GM18502 (cell line): ENCODE results near the gene TSNAX.

Source experiments
- ATAC-seq: cut with Tn5 transposase; IDR thresholded peaks from one replicate; pipeline ENCODE4 v1.9.1; 2021; ENCODE audit warnings: mild to moderate bottlenecking; ENCODE audit not compliant: unreplicated experiment, poor library complexity

The TSNAX gene

DNA sequence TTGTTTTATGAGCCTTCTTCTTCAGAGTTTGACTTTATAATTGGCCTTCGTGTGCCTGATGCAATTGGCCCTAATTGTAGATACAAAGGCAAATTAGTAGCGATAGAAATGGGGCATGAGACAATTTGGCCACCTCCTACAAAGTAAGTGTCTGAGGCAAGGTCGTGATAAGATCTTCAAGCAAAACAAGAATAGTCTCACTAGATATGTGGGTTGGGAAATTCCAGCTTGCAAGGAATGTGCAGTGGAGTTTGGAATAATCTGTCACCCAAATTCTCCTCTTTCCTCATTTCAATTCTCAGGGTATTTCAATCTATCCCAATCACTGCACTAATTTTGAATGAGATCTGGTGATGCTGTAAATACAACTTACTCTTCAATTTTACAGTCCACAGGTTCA, 11.4 kb upstream of the TSNAX start:
- no peak for ATAC-seq

DNA sequence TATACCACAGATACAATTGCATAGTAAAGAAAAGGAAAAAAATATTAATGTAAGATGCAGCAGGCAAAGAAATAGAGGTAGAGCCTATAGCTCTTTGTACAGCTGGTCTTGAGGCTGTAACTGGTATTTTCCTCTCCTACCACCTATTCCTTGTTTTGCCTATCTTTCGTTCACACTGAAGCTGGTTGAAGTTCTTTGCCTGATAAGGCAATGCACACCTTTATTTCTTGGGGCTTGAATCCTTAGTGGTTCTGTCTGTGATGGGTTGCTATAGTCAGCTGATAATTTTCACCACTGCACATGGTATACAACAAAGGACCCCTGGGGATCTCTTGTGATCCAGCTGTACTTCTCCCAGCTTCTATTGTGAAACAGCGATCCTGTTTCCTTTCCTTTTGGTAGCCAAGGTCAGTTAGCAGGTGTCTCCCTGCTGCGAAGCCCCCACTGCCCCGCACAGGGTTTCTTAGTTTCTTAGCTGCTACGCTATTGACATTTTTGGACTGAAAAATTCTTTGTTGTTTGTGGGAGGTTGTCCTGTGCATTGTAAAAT, 9.9 kb upstream of the TSNAX start:
- ATAC-seq: no peak

DNA sequence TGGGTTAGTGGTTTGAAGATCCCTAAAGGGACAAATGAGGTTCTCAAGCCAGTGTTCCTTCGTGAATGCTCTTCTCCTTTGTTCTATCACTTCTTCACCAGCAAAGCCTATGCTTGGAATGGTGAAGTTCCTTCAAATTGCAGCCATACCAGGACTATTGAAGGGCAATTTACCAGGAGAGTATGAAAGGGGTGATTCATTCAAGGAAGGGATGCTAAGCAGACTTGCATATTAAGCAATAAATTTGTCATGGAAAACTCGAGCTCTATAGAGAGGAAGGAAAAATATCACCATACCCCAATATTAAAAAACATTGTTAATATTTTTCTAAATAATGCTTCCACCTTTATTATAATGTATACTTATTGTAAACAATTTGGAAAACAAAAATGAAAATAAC, 9.3 kb upstream of the TSNAX start:
- no peak for ATAC-seq

DNA sequence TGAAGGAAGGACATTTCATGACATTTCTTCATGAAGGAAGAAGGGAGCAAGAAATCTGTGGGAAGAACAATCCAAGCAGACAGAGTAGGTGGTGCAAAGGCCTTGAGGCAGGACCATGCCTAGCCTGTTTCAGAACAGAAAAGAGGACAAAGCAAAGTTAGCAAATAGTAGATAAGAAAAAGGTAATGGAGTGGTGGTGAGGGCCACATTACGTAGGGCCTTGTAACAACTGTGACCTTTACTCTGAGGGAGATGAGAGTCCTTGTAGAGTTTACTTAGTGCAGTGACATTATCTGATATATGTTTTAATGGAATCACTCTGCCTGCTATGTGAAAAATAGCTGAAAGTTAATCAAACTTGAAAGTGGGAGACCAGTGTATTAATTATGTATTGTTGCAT, 6.4 kb upstream of the TSNAX start:
- no peak for ATAC-seq

DNA sequence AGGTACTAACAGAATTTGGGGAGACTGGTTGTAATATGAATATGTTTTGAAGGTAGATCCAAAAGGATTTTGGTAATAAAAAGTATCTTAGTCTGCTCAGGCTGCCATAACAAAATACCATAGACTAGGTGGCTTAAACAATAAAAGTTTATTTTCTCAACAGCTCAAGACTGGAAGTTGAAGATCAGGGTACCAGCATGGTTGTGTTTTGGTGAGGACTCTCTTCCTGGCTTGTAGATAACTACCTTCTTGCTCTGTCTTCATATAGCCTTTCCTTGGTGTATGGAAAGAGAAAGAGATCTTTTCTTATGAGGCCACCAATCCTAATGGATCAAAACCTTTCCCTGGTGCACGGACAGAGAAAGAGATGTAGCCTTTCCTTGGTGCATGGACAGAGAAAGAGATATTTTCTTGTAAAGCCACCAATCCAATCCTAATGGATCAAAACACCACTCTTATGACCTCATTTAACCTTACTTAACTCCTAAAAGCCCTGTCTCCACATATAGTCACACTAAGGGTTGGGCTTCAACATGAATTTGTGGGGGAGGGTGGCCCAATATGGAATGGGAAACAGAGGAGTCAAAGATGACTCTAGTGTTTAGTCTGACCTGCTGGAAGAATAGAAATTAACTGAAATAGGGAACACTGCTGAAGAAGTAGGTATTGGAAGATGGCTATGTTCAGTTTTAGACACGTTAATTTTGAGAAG, 5.4 kb upstream of the TSNAX start:
- no peak for ATAC-seq

DNA sequence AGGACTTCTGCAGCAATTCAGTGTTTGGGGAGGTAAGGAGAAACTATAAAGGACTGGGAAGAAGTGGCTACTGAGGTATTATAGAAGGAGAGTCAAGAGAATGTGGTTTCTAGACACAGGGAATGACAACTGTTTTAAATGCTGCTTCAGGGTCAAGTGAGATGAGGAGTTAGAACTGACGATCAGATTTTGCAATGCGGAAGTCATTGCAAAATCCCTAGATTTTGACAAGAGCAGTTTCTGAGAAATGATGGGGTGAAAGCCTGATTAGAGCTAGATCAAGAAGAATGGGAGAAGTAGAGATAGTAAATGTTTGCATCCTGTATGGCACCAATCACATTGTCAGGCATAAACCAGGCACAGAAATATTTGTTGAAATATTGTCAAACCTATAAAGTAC, 4.7 kb upstream of the TSNAX start:
- no peak for ATAC-seq

DNA sequence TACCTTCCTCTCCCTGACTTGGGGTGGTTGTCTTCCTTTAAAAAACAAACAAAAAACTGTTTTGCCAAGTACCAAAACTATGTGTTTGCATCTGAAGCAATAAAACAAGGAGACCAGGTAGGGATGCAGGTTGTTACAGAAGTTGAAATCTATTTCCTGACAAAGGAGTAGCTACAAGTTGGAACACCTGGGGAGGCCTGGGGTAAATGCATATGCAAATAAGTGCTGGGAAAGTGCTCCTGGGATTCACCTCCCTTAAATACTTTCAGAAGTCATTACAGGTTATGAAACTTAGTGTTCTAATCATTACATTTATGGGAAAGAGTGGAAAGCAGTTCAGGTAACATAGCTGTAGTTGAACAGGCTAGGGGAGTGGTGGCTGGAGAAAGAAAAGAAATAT, 1.9 kb upstream of the TSNAX start:
- no peak for ATAC-seq

DNA sequence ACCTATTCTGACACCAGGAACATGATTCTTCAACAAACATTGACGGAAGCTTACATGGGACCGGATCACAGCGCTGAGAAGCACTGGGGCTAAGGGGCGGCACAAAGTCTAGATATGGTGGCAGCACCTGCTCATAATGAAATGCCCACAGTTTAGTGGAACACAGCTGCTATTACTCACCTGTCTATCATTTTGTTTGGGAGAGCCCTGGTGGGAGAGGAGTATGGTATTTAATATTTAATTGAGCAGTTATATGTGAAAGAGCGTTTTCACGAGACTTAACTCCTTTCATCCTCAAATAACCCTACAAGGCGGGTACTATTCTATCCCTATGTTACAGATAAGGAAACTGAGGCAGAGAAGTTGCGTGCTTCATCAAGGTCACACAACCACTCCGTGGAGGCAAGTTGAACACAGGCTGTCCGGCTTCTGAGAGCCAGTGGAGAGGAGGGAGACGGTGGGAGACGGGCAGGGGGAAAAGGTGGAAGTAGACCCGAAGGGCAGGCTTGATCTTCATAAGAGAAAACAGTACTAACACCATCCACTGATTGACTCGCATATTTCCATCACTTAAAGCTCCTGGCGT, 790 bp upstream of the TSNAX start:
- ATAC-seq: peak; percentile 24

DNA sequence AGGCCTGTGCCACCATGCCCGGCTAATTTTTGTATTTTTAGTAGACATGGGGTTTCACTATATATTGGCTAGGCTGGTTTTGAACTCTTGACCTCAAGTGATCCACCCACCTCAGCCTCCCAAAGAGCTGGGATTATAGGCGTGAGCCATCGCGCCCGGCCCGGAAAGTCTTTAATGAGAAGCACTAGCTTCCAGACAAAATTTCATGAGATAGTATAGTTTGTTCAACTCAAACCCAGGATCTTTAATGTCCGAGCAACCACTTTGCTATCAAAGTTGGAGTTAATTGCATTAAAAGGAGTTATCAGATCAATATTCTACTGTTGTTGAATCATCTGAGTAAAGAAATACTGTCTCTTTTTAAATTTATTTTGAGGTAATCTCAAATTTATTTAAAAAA, 4.8 kb downstream of the TSNAX start:
- ATAC-seq: no peak

DNA sequence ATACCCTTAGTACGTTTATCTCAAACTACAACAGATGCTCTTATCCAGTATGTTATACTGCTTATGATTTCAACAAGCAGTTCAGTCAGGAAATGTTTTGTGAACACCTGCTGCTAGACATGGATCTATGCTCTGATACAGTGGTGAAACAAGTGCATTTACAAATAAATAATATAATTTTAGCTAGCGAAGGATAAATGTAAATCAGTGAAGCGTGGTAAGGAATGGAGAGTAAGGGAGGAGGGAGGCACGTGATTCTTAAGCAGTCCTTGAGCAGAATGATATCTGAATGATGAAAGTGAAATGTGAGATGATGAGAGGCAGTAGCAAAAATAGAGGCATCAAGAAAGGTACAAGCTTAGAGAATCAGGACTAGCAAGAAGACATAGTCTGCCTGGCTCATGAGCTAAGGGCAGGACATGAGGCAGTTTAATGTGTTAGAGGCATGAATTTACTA, 6.3 kb downstream of the TSNAX start:
- ATAC-seq: no peak

DNA sequence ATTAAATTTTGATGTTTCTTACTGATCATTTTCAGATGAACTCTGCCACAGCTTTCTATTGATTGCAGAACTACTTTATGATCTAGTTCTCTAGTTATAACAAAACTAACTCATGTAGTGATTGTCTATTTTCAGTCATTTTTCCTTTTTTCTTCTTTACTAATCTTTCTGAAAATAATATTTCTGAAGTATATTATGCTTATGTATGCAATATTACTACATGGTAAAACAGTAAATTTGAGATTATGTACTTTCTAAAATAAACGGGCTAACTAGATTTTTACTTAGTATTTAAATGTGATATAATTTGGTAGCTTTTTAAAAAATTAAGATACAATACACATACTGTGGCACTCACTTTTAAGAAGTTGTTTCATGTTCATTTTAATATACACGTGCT, 7.6 kb downstream of the TSNAX start:
- no peak for ATAC-seq

DNA sequence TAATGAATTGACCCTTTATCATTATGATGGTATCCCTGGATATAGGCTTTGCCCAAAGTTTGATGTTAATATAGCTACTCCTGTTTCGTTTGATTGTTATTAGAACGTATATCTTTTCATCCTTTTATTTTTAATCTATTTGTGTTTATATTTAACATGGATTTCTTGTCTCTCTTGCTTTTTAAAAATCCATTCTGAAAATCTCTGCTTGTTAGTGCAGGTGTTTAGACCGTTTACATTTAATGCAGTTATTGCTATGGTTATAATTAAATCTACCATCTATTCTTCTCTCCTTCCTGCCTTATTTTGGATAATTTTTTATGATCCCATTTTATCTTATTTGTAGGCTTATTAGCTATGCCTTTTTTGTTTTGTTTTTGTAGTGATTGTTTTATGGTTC, 12.4 kb downstream of the TSNAX start:
- ATAC-seq: no peak

DNA sequence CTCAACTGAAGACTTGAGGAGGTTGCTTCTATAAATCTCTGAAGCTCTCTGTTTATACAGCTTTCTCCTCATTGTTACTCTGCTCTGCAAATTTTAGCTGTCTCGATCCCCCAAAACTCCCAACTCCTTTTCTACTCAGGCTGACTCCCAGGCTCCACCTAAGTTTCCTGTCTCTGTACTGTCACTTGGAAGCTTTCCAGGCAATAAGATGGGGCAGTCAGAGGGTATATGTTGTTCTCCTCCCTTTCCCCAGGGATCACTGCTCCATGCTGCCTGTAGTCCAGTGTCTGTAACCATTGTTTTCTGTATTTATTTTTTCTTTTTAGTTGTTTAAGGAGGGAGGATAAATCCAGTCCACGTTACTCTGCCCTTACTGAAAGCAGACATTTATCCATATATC, 13.4 kb downstream of the TSNAX start:
- ATAC-seq: no peak

DNA sequence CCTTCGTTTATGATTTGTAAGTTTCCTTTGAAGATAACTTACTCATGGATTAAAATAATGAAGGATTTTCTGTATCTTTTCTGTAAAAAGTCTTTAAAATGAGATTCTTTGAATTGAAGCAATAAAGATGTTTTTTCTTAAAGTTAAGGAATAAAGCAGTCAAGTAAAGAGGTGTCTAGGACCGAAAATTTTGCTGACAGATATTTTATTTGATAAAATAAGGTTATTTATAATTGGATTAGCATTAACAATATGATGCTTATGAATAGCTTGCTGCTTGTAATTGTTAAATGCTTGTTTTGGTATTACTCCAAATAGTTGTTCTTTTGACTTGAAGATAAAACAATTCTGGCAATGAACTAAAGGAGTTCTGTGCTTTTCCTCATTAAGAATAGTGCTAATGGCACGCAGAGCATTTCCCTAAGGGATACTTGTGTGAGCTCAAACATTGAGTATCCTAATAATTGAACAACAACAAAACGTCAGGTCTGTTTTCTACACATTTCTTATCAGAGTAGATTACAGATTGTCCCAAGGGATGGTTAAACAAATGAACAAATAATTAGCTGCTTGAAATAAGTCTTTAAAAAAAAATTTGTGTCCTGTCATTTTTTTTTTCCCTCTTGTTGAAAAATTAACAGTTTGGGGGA, 16.6 kb downstream of the TSNAX start:
- ATAC-seq: no peak

DNA sequence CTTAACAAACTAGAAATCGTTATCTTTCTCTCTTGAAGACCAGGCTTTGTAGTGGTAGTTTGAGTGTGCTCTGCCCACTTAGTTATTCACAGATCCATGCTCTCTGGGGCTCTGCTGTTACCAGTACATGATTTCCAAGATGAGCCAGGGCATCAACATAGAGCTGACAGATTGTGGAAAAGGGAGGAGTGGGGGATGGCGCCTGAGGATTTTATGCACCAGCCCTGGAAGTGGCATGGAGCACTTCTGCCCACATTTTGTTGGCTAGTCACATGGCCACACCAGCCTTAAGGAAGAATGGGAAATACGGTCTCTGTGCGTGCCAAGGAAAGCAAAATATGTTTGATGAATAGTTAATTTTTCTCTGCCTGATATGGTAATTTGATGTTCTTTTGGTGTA, 18.2 kb downstream of the TSNAX start:
- no peak for ATAC-seq

DNA sequence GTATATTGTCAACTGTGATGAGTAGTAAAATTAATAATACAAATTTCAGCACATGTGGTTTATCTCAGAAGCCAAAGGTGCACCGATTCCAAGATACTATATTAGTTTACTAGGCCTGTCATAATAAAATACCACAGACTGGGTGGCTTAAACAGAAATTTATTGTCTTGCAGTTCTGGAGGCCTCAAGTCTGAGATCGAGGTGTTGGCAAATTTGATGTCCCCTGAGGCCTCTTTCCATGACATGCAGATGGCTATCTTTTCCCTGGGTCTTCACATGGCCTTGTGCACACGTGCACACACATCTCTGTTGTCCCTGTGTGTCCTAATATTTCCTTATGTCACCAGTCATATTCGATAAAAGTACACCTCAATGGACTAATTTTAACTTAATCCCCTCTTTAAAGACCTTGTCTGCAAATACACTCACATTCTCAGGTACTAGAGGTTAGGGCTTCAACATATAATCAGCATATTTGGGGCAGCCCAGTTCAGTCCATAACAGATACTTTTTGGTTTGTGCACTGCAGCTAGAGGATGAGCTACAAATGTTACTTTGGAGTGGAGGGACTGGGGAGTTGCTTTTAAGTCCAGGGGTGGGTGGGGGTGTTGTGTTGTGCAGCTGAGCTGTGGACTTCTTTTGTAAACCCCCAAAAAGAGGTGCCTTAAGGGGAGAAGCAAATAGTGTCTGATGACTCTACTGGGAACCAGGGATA, 21.4 kb downstream of the TSNAX start:
- no peak for ATAC-seq

DNA sequence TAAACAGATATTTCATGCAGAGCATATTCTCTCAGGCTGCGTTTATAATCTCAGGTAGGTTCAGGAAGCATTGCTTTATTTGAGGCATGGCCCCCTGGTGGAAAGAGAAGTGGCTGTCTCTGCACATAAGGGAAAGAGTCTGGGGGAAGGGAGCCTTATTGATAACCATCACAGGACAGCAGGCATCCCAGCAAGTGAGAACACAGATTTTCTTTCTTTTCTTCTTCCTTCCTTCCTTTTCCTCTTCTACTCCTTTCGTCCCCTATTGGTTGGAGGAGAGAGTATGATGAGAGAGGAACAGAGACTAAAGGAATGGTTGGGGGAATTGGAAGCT, 21.9 kb downstream of the TSNAX start:
- no peak for ATAC-seq

DNA sequence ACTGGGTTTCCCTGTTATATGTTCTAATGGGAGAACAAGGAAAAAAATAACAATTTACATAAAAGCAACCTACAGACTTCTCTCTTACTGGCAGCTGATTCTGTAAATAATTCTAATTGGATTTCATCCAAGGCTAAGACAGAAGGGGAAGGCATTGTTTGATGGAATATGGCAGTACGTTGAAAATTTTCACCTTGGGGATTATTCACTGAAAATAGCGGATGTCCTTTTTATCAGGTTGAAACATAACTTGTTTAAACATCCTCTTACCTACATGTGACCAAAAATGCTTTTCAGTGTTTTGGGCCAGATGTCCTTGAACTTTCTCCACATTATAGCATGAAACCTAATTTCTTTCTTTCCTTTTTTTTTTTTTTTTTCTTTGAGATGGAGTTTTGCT, 24.9 kb downstream of the TSNAX start:
- no peak for ATAC-seq

DNA sequence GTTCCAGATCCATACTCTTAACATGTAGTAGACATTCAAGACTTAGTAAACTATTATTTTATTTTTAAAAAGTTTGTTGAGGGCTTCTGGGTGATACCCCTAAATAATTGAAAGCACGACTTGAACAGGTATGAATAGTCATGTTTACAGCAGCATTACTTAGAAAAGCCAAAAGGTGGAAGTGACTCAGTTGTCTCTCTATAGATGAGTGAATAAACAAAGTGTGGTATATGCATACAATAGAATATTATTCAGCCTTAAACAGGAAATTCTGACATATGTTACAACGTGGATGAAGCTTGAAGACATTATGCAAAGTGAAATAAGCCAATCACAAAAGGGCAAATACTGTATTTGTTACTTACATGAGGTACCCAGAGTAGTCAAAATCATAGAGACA, 26.5 kb downstream of the TSNAX start:
- no peak for ATAC-seq

DNA sequence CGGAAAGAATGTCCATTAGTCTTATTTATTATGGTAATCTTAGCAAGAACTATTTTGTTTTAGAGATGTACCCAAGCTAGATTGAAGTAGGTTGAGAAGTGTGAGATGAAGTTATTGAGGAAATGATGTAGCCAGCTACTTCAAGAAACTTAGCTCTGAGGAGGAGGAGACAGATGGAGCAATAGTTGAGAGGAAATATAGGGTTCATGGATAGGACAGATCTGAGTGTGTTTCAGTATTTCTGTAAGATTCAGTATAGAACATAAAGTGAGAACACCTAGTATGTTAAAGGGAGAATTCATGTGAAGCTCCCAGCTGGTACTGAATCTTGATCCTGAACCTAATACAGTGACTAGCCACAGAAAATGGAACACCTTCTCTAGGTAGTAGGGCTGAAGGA, 28.9 kb downstream of the TSNAX start:
- no peak for ATAC-seq
